ENCODE results near the gene PDIK1L.

DNA sequence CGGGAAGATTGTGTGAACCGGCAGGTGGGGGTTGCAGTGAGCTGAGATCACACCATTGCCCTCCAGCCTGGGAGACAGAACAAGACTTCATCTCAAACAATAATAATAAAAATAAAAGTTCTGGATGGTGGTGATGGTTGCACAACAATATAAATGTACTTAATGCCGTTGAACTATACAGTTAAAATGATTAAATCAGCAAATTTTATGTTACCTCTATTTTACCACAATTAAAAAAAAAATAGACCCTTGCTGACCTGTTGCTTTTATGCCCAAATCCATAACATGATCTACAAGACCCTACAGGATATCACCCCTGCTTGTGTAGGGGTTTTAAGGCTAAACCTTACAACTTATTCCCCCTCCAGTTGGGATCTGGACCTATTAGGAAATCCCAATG is 11.8 kb upstream of the PDIK1L start:
- TF ChIP-seq, protein P1, sequence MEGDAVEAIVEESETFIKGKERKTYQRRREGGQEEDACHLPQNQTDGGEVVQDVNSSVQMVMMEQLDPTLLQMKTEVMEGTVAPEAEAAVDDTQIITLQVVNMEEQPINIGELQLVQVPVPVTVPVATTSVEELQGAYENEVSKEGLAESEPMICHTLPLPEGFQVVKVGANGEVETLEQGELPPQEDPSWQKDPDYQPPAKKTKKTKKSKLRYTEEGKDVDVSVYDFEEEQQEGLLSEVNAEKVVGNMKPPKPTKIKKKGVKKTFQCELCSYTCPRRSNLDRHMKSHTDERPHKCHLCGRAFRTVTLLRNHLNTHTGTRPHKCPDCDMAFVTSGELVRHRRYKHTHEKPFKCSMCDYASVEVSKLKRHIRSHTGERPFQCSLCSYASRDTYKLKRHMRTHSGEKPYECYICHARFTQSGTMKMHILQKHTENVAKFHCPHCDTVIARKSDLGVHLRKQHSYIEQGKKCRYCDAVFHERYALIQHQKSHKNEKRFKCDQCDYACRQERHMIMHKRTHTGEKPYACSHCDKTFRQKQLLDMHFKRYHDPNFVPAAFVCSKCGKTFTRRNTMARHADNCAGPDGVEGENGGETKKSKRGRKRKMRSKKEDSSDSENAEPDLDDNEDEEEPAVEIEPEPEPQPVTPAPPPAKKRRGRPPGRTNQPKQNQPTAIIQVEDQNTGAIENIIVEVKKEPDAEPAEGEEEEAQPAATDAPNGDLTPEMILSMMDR (IDR thresholded peaks at IDR 0.05; ENCODE audit: extremely low read depth in 1 of 2, insufficient read depth in 1 of 2, low read depth in 1 of 2, low read length in 2 of 2), result no peak
- TF ChIP-seq POLR2AphosphoS5 (IDR thresholded peaks at IDR 0.05; ENCODE audit: insufficient read depth, low read depth, low read length), result no peak
- no peak for TF ChIP-seq JUN (IDR thresholded peaks at IDR 0.05; ENCODE audit: borderline replicate concordance, insufficient read depth, insufficient read length, low read depth)
- no peak for TF ChIP-seq POLR2A (IDR thresholded peaks at IDR 0.05; ENCODE audit: low read depth, low read length)
- no peak for TF ChIP-seq EZH2 (IDR thresholded peaks at IDR 0.05; ENCODE audit: borderline replicate concordance, low read depth, low read length, severe bottlenecking)
